B cell (primary cell): ENCODE data around the gene ABHD17B. TPM values are rescaled to one million over a fixed set of nuclear protein-coding genes. Genes with fewer than 3 reads are reported as not detected.

Experiments
- ATAC-seq: fragments of 200-7000 bp; cut with Tn5 transposase; one replicate; pipeline ENCODE4 v1.10.0; 2021; ENCODE audit warnings: low read depth, mild to moderate bottlenecking, moderate number of reproducible peaks, moderate library complexity
- CTCF ChIA-PET: fragments of 350-600 bp; sonication (Branson Sonifier 250); formaldehyde crosslinking; loops from one replicate; lab custom pipeline; 2021; ENCODE audit warnings: antibody characterized with exemption, inconsistent platforms; lab: Charles Lee
- POLR2A ChIA-PET: fragments of 350-600 bp; sonication (Branson Sonifier 250); formaldehyde crosslinking; loops from one replicate; lab custom pipeline; 2021; ENCODE audit warnings: antibody characterized with exemption; lab: Charles Lee
- DNase-seq: peaks from one replicate; pipeline ENCODE4 v3.0.0; 2013
- H2AFZ ChIP-seq: 2 replicates; pipeline ENCODE4 v1.6.1; 2012; ENCODE audit warnings: mild to moderate bottlenecking, low read depth, low read length; ENCODE audit not compliant: insufficient read depth, poor library complexity, severe bottlenecking
- H3K27ac ChIP-seq, 2 donors: 1 replicate in 1 of 2; 2 replicates in 1 of 2; pipeline ENCODE4 v1.5.1; 2012 to 2013; ENCODE audit warnings: low read length in 2 of 2, mild to moderate bottlenecking in 2 of 2, moderate library complexity in 1 of 2
- H3K27me3 ChIP-seq, 4 experiments: fragments of 200-600 bp in 1 of 4; sonication (generic) in 1 of 4; replicated peaks in 1 of 4; 1 replicate in 2 of 4; 2 replicates in 2 of 4; pipeline versions ENCODE4 v1.6.1 to v1.7.0; 2013 to 2016; ENCODE audit warnings: low read length in 3 of 4, mild to moderate bottlenecking in 2 of 4, mixed read lengths in 1 of 4, moderate library complexity in 1 of 4; ENCODE audit not compliant: insufficient read depth in 4 of 4, control insufficient read depth in 3 of 4; ENCODE audit errors: control extremely low read depth in 1 of 4
- H3K36me3 ChIP-seq, 2 experiments: replicated peaks in 1 of 2; 1 replicate in 1 of 2; 2 replicates in 1 of 2; pipeline versions ENCODE4 v1.6.1 to v1.7.1; 2013; ENCODE audit warnings: low read length in 1 of 2; ENCODE audit not compliant: insufficient read depth in 2 of 2, control insufficient read depth in 1 of 2; ENCODE audit errors: control extremely low read depth in 1 of 2, extremely low read depth in 1 of 2
- H3K4me1 ChIP-seq, 2 donors: fragments of 200-600 bp in 1 of 2; sonication (generic) in 1 of 2; 1 replicate in 1 of 2; 2 replicates in 1 of 2; pipeline versions ENCODE4 v1.5.1 to v1.6.1; 2013 to 2017; ENCODE audit warnings: low read length in 2 of 2; ENCODE audit not compliant: control insufficient read depth in 2 of 2, insufficient read depth in 2 of 2
- H3K4me2 ChIP-seq: replicated peaks from 2 replicates; pipeline ENCODE3; 2012; ENCODE audit warnings: mild to moderate bottlenecking, low read depth, low read length; ENCODE audit not compliant: poor library complexity, severe bottlenecking
- H3K4me3 ChIP-seq, 5 experiments: fragments of 200-600 bp in 1 of 5; sonication (generic) in 1 of 5; 1 replicate in 3 of 5; 2 replicates in 2 of 5; pipeline versions ENCODE4 v1.5.1 to v1.7.0; 2011 to 2016; ENCODE audit warnings: low read length in 4 of 5, mild to moderate bottlenecking in 4 of 5, low read depth in 2 of 5, control low read depth in 1 of 5, moderate library complexity in 1 of 5; ENCODE audit not compliant: insufficient read depth in 1 of 5; ENCODE audit errors: control extremely low read depth in 1 of 5, extremely low read depth in 1 of 5
- H3K79me2 ChIP-seq: fragments of 200-600 bp; sonication (generic); one replicate; pipeline ENCODE4 v1.6.0; 2016; ENCODE audit warnings: low read length; ENCODE audit not compliant: control insufficient read depth, insufficient read depth
- H3K9ac ChIP-seq: fragments of 200-600 bp; sonication (generic); 2 replicates; pipeline ENCODE4 v1.6.1; 2017; ENCODE audit warnings: mild to moderate bottlenecking, low read length, moderate library complexity
- H3K9me3 ChIP-seq, 3 donors: one replicate each; pipeline versions ENCODE4 v1.6.1 to v1.7.1; 2013; ENCODE audit warnings: low read length in 2 of 3; ENCODE audit not compliant: control insufficient read depth in 2 of 3, insufficient read depth in 1 of 3; ENCODE audit errors: control extremely low read depth in 1 of 3
- H4K20me1 ChIP-seq: 2 replicates; pipeline ENCODE4 v1.6.0; 2012; ENCODE audit warnings: mild to moderate bottlenecking, low read length; ENCODE audit not compliant: insufficient read depth, control insufficient read depth, poor library complexity, severe bottlenecking
- H3K27ac Mint-ChIP-seq: one replicate; pipeline ENCODE4 v1.8.0; 2021; ENCODE audit warnings: mixed read lengths
- H3K27me3 Mint-ChIP-seq: one replicate; pipeline ENCODE4 v1.8.0; 2021; ENCODE audit warnings: mixed read lengths
- H3K4me1 Mint-ChIP-seq: one replicate; pipeline ENCODE4 v1.8.0; 2021; ENCODE audit warnings: mixed read lengths
- H3K4me3 Mint-ChIP-seq: one replicate; pipeline ENCODE4 v1.8.0; 2021; ENCODE audit warnings: mixed read lengths
- H3K9me3 Mint-ChIP-seq: one replicate; pipeline ENCODE4 v1.8.0; 2022; ENCODE audit warnings: mixed read lengths; ENCODE audit not compliant: insufficient read depth
- EZH2 ChIP-seq: IDR thresholded peaks from 2 replicates; pipeline ENCODE4 v1.6.1; 2012; ENCODE audit warnings: borderline replicate concordance, low read depth, mild to moderate bottlenecking, moderate library complexity, low read length; ENCODE audit not compliant: insufficient read depth, poor library complexity, severe bottlenecking
- WGBS: methylation state at CpG from one replicate; pipeline ENCODE4 v1.1.5; 2013; ENCODE audit warnings: missing lambda C conversion rate; ENCODE audit not compliant: insufficient coverage; 5-methylcytosine and 5-hydroxymethylcytosine counted together
- intact Hi-C: fragments of 100-400 bp; cut with micrococcal nuclease; formaldehyde crosslinking; loops from one replicate; pipeline ENCODE4 v1.10.0; 2022
- polyA plus RNA-seq: library from polyadenylated mRNA; depleted of rRNA; stranded (reverse); fragments of >200 nt; gene quantifications from 2 replicates; pipeline ENCODE4 v1.2.3, GENCODE V29; 2012
- total RNA-seq, 2 donors: library from RNA; stranded (reverse); fragments of 120-200 nt in 1 of 2; gene quantifications; 1 replicate in 1 of 2; 2 replicates in 1 of 2; pipeline versions ENCODE4 v1.2.3 to v1.2.4, GENCODE V29; 2013 to 2022
- TF ChIP-seq, protein P1 (sequence below): fragments of 200-600 bp; IDR thresholded peaks from one replicate; pipeline ENCODE4 v1.8.0; 2022; ENCODE audit warnings: antibody characterized with exemption, mild to moderate bottlenecking

ABHD17B gene
- total and polyA plus RNA-seq, 2 donors (not counting 1 experiment from before 2014, with no cell fraction given): 11.3 to 24.4 TPM

DNA sequence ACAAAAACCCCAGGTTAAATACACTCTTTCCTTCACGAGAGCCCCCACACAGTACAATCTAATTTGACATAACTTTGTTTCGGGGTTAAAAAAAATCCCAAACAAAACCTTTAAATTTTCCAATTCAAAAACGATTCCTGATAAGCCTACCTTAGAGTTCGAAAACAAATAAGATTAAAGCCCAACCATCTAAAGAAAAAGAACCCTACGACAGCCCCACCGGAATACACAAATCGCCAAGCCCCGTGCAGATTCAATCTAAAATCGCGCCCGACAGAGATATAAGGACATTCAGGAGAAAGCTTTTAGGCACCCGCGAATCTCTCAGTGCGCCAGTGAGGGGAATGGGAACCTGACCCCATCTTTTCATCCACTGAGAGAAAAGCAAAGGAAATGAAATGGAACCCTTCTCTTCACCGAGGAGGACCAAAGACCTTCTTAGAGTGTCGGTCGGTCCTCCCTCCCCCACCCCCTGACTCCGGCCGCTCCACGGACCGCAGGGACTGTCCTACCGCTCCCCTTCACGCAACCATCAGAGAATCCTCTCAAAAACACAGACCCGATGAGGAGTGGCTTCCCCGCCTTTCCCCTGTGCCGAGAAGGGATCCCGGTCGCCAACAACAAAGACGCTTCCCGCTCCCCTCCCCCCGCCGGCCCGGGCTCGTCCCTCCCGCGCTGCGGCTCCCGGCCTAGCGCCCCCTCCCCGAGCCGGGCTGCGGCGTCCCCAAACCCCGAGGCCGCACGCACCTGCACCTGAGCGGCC is 925 bp downstream of the ABHD17B start:
- peak; percentile 0 for ATAC-seq
- no peaks in the 10 kb centered on the region for H3K27me3 Mint-ChIP-seq
- H3K4me3 ChIP-seq: peak overlapping the region; percentile 72 to 99 (median 85)

More for the DNA sequence above, 925 bp downstream of the ABHD17B start:
- Histone ChIP-seq H2AFZ (peak overlapping the region; percentile 91), H3K27me3 (no peaks in the 10 kb centered on the region), H3K9me3 (no peaks in the 10 kb centered on the region), H3K4me2 (peak overlapping the region; percentile 84), H4K20me1 (peaks cover 35% of the 10 kb centered on the region), H3K79me2 (peaks cover 92% of the 10 kb centered on the region), H3K9ac (peak overlapping the region; percentile 91), H3K36me3 (no peaks in the 10 kb centered on the region), H3K27ac (peak overlapping the region; percentile 74 to 80), H3K4me1 (peaks cover 22 to 24% of the 10 kb centered on the region in 2 donors)
- Mint-ChIP-seq H3K4me1 (peaks cover 69% of the 10 kb centered on the region), H3K4me3 (peak overlapping the region; percentile 100), H3K9me3 (no peaks in the 10 kb centered on the region), H3K27ac (peak overlapping the region; percentile 87)
- POLR2A ChIA-PET: interaction anchor here (0.5 to 1.5 kb wide), 4 partner anchors 8 to 141 kb away, joined by 3 to 13 read pairs (median 6); no protein-coding TSS in a partner anchor
- under 1% methylated on average over 47 of the region's 47 CpGs for WGBS
- no peak for DNase-seq
- CTCF ChIA-PET: interaction anchor here (1.2 kb wide), 1 partner anchor 20 kb away, joined by 3 read pairs; no protein-coding TSS in a partner anchor
- no peak for TF ChIP-seq EZH2
- TF ChIP-seq, protein P1, sequence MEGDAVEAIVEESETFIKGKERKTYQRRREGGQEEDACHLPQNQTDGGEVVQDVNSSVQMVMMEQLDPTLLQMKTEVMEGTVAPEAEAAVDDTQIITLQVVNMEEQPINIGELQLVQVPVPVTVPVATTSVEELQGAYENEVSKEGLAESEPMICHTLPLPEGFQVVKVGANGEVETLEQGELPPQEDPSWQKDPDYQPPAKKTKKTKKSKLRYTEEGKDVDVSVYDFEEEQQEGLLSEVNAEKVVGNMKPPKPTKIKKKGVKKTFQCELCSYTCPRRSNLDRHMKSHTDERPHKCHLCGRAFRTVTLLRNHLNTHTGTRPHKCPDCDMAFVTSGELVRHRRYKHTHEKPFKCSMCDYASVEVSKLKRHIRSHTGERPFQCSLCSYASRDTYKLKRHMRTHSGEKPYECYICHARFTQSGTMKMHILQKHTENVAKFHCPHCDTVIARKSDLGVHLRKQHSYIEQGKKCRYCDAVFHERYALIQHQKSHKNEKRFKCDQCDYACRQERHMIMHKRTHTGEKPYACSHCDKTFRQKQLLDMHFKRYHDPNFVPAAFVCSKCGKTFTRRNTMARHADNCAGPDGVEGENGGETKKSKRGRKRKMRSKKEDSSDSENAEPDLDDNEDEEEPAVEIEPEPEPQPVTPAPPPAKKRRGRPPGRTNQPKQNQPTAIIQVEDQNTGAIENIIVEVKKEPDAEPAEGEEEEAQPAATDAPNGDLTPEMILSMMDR: no peak
- intact Hi-C loops: loop anchor here (2.0 to 5.0 kb wide), 3 partner anchors 93 to 1651 kb away; partner anchors contain the start of genes SMC5 and ZFAND5
